ENCODE results near the gene FFAR4.

FFAR4 gene

DNA sequence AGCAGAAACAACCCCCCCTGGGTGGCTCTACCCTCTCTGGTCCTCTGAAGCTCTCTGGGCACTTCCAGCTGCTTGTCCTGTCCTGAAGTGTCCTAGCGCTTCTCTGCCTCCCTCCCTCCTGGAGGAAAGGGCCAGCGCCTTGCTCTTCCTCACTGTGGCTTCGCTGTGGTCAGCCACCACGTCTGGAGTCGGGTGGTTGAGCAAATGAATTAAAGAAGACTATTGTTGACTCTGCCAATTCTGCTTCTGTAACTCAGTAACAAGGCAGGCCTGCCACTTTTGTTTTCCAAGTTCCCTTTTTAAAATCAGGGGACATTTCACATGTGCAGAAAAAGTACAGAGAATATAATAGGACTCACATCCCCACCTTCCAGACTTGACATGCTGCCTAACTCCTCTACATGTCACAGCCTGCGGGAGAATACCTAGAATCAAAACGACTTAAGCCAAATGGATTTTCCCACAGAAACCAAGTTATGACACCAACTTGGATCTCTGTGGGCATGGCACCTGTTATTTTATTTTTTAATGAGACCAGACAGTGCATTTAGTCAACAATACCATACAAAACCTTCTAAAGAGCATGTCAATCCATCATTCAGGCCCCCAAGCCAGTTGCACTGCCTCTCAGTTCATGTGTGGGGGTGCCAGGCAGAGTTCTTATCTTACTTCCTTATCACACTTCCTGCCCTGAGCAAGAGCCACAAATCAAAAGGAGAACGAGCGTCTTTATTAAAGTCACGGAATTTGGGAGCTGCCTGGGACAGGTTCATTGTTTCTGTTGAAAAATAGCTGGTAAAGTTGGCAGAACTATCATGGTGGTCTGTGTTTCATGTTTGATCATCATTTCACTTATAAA, 6.8 kb downstream of the FFAR4 start:
- DNase-seq, result no peak

DNA sequence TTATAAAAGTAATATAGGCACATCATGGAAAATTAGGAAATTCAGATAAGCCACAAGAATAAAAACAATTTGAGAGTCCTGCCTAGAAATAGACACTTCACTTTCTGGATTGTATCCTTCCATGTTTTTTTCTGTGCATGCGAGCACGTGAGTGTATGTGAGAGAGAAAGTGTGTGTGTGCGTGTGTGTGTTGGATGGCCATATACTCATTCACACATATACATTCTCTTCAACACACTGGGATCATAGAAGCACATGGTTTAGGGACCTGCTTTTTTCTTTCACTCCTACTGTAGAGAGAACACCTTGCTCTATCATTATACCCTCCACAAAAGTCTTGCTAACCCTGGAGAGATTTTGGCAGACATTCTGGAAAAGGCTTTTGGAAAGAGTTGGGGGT, 7.5 kb downstream of the FFAR4 start:
- no peak for DNase-seq

DNA sequence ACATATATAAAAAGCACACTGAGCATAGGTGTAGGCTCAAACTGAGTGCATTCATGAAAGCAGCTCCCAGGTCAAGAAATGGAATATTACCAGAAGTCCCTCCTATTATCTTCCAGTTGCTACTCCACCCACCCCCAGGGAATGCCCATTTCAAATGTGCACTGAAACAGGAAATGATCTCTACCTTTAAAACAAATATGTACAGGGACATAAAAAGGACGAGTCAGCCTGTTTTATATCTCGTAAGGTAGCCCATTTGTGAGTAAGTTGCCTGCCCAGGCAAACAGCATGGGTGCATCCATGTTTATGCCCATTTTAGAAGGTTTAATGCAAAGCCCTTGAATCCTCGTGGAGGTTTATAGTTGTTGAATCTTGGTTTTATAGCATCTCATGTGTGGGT, 10.4 kb downstream of the FFAR4 start:
- no peak for DNase-seq

DNA sequence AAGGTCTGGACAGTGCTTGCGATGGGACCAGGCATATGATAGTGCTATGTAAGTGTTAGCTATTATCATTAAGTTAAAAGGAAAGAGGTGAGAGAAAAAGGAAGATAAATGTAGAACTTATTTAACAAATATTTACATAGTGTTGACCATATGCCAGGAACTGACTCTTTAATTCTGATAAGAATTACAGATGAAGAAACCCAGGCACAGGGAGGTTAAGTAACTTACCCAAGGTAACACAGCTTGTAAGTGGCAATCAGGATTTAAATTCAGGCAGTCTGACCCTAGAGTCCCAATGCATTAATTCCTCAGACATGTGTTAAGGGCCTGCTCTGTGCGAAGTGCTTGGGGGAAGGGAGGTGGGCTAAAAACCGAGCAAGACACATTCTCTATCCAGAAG, 11.1 kb downstream of the FFAR4 start:
- no peak for DNase-seq

DNA sequence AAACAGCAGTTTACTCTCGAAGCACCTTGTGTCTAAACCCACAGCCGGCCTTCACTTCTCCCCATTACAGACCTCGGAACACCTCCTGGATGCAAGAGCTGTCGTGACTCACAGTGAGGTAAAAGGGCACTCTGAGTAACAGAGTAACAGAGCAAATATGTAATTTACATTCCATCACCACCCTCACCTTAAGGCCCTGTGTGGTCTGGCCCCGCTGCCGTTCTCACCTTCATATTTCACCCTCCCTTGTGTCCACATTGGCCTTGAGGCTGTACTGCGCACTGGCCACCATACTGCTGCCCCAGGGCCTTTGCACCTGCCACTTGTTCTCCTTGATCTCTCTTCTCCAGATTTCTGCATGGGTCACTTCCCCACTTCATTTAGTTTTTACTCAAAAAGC, 12.6 kb downstream of the FFAR4 start:
- DNase-seq, result no peak

DNA sequence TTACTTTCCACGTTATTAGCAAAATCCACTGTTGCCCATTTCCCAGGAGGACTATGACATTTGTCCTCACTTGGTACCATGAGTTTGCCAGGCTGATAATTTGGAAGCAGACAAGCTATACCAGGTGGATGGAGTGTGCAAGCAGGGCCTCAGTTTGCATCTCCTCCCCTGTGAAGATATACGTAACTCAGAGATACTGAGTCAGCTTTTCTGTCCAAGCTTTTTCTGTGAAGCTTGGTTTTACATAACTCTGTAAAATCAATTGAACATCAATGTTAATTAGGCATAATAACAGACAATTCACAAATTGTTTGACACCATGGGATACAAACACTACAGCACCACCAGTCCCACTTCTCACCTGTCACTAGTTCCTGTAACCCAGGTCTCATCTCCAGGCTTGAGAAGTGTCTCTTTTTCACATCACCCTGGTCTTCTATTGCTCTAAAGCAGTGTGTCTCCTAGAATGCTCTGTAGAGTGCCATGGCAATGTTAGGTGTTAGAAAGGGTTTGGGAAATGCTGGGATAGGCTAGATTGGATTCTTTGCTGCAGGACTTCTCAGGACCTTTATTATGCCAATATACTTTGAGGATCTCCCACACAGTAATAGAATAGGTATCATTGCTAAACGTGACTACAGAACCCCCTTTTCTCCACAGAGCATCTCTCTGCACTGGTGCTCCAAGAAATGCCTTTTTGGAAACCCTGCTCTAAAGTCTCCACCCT, 13.7 kb downstream of the FFAR4 start:
- no peak for DNase-seq

DNA sequence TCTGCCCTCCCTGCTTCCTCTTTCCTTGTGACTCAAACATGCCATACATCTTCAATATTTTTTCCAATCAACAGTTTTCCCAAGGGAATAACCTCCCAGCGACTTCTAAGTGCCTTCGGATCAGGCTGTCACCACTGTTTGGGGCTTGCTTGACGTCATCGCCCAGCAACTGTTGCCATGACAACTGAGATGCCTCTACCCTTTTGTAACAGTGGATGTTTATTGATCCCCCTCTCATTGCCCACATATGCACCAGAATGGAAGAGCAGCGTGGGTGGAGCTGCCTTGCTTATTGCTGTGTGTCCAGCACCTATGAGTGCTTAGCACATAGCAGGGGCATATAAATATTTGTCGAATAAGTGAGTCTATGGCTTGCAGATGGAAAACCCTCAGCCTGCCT, 14.4 kb downstream of the FFAR4 start:
- no peak for DNase-seq

DNA sequence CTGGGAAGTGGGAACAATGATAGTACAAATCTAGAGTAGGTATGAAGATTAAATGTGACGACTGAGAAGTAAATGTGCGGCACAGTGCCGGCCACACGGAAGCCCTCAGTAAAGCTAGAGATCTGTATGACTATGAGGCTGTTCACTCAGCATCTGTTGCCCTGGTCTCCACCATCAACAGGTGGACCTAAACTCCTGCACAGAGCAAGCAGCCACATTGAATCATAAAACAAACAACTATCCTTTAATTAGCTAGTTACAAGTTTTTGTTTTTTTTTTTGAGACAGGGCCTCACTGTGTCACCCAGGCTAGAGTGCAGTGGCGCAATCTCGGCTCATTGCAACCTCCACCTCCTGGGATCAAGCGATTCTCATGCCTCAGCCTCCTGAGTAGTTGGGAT, 18.0 kb downstream of the FFAR4 start:
- DNase-seq, result no peak

DNA sequence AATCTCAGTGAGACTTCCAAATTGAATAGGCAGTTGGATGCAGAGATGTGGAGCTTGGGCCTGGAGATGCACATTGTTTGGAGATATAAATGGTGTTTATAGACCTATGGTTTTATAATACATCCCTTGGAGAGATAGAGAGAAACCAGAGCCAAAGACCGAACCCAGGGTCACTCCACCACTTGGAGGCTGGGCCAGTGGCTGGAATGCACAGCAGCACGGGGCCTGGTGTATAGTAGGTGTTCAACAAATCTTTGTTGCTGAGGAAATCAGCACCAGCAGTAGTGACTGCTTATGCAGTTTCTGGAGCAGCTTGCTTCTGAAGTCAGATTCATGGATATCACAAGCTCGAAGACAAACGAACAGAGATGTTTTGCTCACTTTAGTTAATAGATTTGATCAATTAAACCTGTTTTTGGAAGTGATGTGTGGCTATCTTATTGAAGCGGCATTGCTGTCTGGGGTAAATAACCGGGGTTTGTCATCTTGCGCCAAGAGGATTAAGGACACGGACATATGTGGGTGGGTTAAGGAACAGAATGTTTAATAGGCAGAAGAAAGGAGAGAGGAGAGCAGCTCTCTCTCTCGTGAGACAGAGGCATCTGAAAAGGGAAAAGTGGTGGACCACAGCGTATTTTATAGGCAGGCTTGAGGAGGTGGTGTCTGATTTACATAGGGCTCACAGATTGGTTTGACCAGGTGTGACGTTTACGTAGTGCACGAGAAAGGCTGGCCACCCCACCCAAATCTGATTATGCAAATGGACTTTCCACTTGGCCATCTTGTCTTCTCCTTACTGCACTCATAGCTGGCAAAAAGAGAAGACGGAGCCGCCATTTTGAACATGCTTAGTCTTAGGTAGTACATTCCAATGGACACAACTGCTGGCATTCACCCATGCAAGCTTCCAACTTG, 23.4 kb downstream of the FFAR4 start:
- no peak for DNase-seq

- DNase-seq, result no peak
Observed at GRCh38 chr10:93590638-93591037, 24.2 kb downstream of the FFAR4 start.

- no peak for DNase-seq
Observed at GRCh38 chr10:93591065-93591808, 24.8 kb downstream of the FFAR4 start.

DNA sequence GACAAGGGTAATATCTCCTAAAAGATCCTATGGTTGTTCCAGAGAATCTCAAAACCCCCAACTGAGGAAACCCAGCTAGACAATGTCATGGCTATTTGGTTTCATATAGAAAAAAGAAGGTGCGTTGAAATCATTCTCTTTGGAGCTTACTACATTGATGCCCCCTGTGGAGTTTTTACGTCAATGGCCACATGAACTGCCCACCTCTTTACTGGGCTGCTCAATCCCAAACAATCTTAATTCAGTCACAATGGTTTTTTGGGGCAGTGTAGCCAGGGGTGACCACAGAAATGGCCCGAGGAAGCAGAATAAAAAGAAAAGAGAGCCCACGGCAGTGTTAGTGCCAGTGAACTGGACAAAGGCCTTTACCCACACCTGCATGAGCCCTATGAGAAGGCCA, 26.8 kb downstream of the FFAR4 start:
- no peak for DNase-seq

- no peak for DNase-seq
Observed at GRCh38 chr10:93593749-93594148, 27.3 kb downstream of the FFAR4 start.

DNA sequence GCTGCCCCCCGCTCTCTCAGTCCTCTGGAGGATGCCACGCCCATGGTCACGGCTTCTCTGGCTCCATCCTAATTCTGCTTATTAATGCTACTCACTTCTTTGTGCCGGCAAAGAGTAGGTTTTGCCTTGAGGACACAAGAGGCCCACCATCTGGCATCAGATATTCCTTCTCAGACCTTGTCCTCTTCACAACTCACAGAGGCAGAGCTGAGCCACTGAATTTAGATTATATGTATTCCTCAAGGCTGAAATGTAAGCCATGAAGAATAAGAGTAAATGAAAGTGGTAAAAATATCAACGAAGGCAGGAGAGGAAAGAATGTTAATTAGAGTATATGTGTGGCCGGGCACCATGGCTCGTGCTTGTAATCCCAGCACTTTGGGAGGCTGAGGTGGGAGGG, 28.1 kb downstream of the FFAR4 start:
- no peak for DNase-seq

DNA sequence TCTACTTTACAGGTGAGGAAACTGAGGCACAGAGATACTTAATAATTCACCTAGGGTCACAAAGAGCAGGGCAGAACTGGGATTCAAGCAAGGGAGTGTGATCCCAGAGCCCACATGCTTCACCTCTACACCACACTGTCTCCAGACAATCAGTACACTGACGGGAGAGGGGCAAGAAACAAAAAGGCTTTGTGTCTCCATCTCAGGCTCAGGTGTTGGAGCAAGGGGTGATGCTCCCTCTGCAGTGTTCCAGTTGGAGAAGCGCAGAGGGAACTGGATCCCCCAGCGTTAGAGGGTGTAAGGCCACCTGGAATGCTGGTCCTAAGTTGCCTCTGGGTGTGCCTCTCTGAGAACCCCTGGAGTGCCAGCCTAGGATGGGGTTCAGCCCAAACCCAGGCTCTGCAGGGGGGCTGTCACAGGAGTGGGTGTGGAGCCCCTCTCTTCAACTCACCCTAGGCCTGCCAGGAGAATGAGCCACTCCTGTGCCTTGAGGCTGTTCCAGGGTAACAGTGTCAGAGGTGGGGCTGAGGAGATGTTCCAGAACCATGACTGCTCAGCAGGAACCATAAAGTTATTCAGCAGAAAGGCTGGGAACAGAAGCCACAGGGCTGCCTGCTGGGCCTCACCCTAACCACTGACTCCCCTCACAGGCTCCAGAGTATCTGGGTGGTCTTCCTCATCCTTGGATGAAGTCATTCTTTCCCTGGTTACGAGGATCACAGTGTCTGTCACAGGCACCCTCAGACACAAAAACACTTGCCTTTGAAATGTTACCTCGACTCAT, 29.1 kb downstream of the FFAR4 start:
- DNase-seq, result no peak

GRCh38 chr10:93596539-93596938, 30.1 kb downstream of the FFAR4 start:
- no peak for DNase-seq

DNA sequence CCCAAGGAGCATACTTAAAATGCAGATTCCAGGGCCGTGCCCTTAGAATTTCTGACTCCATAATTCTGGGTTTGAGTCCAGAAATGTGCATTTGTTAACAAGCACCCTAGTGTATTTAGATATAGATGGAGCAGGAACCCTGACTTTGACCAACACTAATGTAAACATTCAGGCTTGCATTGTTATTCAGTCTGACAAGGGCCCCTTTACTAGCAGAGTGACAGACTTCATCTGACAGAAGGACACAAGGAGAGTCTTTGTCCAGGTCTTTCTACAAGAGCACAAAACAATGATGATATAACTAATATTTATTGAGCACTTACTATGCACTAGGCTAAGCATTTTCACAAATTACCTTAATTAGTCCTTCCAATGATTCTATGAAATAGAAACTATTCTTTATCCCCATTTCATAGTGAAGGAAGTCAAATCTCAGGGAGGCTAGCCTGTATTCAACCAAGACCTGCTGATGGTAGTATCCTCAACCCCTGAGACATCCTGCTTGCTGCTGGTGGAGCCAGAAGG, 30.7 kb downstream of the FFAR4 start:
- no peak for DNase-seq

DNA sequence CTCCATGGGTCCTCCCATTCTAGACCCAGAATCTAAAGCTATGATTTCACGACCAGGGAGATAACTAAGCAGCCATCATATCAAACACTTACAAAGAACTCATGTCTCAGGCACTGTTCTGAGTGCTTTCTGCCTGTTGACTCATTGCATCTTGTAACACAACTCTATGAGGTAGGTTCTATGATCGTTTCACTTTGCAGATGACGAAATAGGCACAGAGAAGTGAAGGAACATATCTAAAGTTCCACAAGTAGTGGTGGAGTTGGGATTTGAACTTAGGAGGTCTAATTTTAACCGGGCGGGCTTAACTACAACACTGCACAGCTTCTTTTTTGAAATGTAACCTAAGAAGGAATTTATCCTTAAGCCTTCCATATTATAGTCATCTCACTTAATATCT, 31.7 kb downstream of the FFAR4 start:
- DNase-seq, result no peak

DNA sequence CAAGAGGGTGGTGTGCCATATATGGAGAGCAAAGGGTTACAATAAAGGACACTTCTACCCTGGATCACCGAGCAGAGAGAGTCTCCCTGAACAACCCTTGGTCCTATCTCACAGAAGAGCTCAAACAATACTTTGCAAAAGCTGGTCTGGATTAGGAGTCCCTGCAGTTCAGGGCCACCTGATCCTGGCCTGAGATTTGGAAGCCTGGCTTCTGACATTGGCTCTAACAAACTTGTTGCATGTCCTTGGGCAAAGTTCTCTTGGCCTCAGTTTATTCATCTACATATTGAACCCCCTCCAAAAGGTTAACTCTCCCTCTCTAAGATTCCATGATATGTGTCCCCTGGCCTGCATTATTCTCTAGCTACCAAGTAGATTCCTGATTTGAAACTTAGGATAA, 32.9 kb downstream of the FFAR4 start:
- DNase-seq, result no peak

- DNase-seq, result no peak
Observed at GRCh38 chr10:93599778-93600177, 33.3 kb downstream of the FFAR4 start.

- no peak for DNase-seq
Observed at GRCh38 chr10:93600446-93601145, 34.1 kb downstream of the FFAR4 start.

Data from NCI-H510A treated with DMSO at 0.1 percent for 48 hours (cell line).